Panc1 (cell line): ENCODE measurements around the gene FNDC10. TPM values are rescaled to one million over a fixed set of nuclear protein-coding genes. Genes with fewer than 3 reads are reported as not detected.

Experiments used
- ATAC-seq: fragments of 200-7000 bp; cut with Tn5 transposase; 2 replicates; pipeline ENCODE4 v1.9.1; 2020; ENCODE audit warnings: mild to moderate bottlenecking, moderate library complexity
- BruUV-seq: library from RNA; stranded (reverse); fragments of 400-500 nt; replicated peaks from 2 replicates; lab custom pipeline; 2021; lab: Mats Ljungman, UMichigan
- CTCF ChIA-PET: fragments of 300-600 bp; sonication (Branson Sonifier 250); formaldehyde crosslinking; loops from one replicate; lab custom pipeline; 2022; ENCODE audit warnings: antibody characterized with exemption; lab: Charles Lee
- POLR2A ChIA-PET: fragments of 300-600 bp; sonication (Branson Sonifier 250); formaldehyde crosslinking; loops from one replicate; lab custom pipeline; 2022; ENCODE audit warnings: antibody characterized with exemption; lab: Charles Lee
- DNase-seq: peaks from one replicate; pipeline ENCODE4 v3.0.0-alpha.2; 2010; ENCODE audit warnings: low read depth, low spot score
- H3K27ac ChIP-seq: 2 replicates; pipeline ENCODE4 v1.5.1; 2011; ENCODE audit warnings: mild to moderate bottlenecking, low read length, inconsistent platforms
- H3K27me3 ChIP-seq: fragments of 200-500 bp; sonication (Bioruptor generic); 2 replicates; pipeline ENCODE4 v1.6.0; 2014; ENCODE audit warnings: low read length, inconsistent platforms; ENCODE audit not compliant: control insufficient read depth, insufficient read depth
- H3K36me3 ChIP-seq: fragments of 200-500 bp; sonication (Bioruptor generic); 2 replicates; pipeline ENCODE4 v1.5.1; 2014; ENCODE audit warnings: inconsistent platforms, mild to moderate bottlenecking, low read length, moderate library complexity; ENCODE audit not compliant: control insufficient read depth, insufficient read depth
- H3K4me1 ChIP-seq: 2 replicates; pipeline ENCODE4 v1.5.1; 2011; ENCODE audit warnings: inconsistent platforms, mild to moderate bottlenecking, low read length, moderate library complexity; ENCODE audit not compliant: control insufficient read depth, insufficient read depth
- H3K4me3 ChIP-seq, 2 experiments: 2 replicates each; pipeline ENCODE4 v1.5.1; 2011 to 2012; ENCODE audit warnings: low read depth in 2 of 2, low read length in 2 of 2, mild to moderate bottlenecking in 2 of 2, inconsistent platforms in 1 of 2, moderate library complexity in 1 of 2
- H3K9me3 ChIP-seq: fragments of 200-500 bp; sonication (Bioruptor generic); 2 replicates; pipeline ENCODE4 v1.5.1; 2014; ENCODE audit warnings: low read depth, mild to moderate bottlenecking, inconsistent platforms, low read length, moderate library complexity; ENCODE audit not compliant: control insufficient read depth, insufficient read depth
- POLR2AphosphoS5 ChIP-seq: IDR thresholded peaks from 2 replicates; pipeline ENCODE4 v1.6.1; 2012; ENCODE audit warnings: mild to moderate bottlenecking, low read depth, low read length, moderate library complexity
- SIN3A ChIP-seq: IDR thresholded peaks from 2 replicates; pipeline ENCODE4 v1.6.1; 2012; ENCODE audit warnings: low read depth, mild to moderate bottlenecking, low read length, moderate library complexity, borderline replicate concordance; ENCODE audit not compliant: insufficient read depth
- TCF7L2 ChIP-seq: IDR thresholded peaks from 2 replicates; pipeline ENCODE4 v1.6.1; 2011; ENCODE audit warnings: mild to moderate bottlenecking, low read depth, low read length, inconsistent platforms
- in situ Hi-C: cut with HindIII; loops from 2 replicates; pipeline ENCODE4 v1.10.0; 2016; ENCODE audit warnings: low sequenced_read_pairs, low pct_unique_long_range_greater_than_20kb
- intact Hi-C: fragments of 100-400 bp; cut with micrococcal nuclease; formaldehyde crosslinking; loops from one replicate; pipeline ENCODE4 v1.10.0; 2022; ENCODE audit not compliant: unreplicated experiment
- total RNA-seq: library from RNA; stranded (reverse); gene quantifications from one replicate; pipeline ENCODE4 v1.2.1, GENCODE V29; 2021; ENCODE audit not compliant: unreplicated experiment
- TF ChIP-seq, protein P1 (sequence below): fragments of 450-650 bp; IDR thresholded peaks from 2 replicates; pipeline ENCODE4 v1.5.1; 2017; ENCODE audit warnings: mild to moderate bottlenecking
- TF ChIP-seq, protein P2 (sequence below), 2 experiments: IDR thresholded peaks; 2 replicates each; pipeline ENCODE4 v1.6.1; 2011 to 2012; ENCODE audit warnings: low read depth in 2 of 2, control low read depth in 1 of 2, low read length in 1 of 2, mild to moderate bottlenecking in 1 of 2, moderate library complexity in 1 of 2; ENCODE audit not compliant: insufficient read depth in 1 of 2

FNDC10 gene
- total RNA-seq, 1 experiment from 2014 or later: 16.2 TPM

GRCh38 chr1:1602968-1603506, 3.1 kb upstream of the FNDC10 start:
- in situ Hi-C loops (no loop called here), intact Hi-C loops (no loop called here)
- no peaks in the 10 kb centered on the region for H3K36me3 ChIP-seq
- TF ChIP-seq TCF7L2: no peak
- TF ChIP-seq POLR2AphosphoS5: no peak
- no peak for TF ChIP-seq SIN3A
- TF ChIP-seq, protein P1, sequence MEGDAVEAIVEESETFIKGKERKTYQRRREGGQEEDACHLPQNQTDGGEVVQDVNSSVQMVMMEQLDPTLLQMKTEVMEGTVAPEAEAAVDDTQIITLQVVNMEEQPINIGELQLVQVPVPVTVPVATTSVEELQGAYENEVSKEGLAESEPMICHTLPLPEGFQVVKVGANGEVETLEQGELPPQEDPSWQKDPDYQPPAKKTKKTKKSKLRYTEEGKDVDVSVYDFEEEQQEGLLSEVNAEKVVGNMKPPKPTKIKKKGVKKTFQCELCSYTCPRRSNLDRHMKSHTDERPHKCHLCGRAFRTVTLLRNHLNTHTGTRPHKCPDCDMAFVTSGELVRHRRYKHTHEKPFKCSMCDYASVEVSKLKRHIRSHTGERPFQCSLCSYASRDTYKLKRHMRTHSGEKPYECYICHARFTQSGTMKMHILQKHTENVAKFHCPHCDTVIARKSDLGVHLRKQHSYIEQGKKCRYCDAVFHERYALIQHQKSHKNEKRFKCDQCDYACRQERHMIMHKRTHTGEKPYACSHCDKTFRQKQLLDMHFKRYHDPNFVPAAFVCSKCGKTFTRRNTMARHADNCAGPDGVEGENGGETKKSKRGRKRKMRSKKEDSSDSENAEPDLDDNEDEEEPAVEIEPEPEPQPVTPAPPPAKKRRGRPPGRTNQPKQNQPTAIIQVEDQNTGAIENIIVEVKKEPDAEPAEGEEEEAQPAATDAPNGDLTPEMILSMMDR: no peak
- BruUV-seq: no TSS peak
- no peaks in the 10 kb centered on the region for H3K27me3 ChIP-seq
- CTCF ChIA-PET: no interaction called here
- no peak overlapping the region for H3K27ac ChIP-seq
- DNase-seq (no peak), ATAC-seq (no peak)
- H3K4me1 ChIP-seq: peaks cover 3% of the 10 kb centered on the region; the same call in 1 of the 2 replicates
- POLR2A ChIA-PET: no interaction called here
- H3K9me3 ChIP-seq: no peaks in the 10 kb centered on the region
- H3K4me3 ChIP-seq: no peak overlapping the region

GRCh38 chr1:1602304-1602967, 2.5 kb upstream of the FNDC10 start:
- ChIA-PET CTCF (no interaction called here), POLR2A (no interaction called here)
- H3K9me3 ChIP-seq: no peaks in the 10 kb centered on the region
- no peaks in the 10 kb centered on the region for H3K27me3 ChIP-seq
- in situ Hi-C loops (no loop called here), intact Hi-C loops (no loop called here)
- H3K4me1 ChIP-seq: peaks cover 9% of the 10 kb centered on the region
- TF ChIP-seq SIN3A (no peak), TCF7L2 (no peak), POLR2AphosphoS5 (no peak)
- TF ChIP-seq, protein P2, sequence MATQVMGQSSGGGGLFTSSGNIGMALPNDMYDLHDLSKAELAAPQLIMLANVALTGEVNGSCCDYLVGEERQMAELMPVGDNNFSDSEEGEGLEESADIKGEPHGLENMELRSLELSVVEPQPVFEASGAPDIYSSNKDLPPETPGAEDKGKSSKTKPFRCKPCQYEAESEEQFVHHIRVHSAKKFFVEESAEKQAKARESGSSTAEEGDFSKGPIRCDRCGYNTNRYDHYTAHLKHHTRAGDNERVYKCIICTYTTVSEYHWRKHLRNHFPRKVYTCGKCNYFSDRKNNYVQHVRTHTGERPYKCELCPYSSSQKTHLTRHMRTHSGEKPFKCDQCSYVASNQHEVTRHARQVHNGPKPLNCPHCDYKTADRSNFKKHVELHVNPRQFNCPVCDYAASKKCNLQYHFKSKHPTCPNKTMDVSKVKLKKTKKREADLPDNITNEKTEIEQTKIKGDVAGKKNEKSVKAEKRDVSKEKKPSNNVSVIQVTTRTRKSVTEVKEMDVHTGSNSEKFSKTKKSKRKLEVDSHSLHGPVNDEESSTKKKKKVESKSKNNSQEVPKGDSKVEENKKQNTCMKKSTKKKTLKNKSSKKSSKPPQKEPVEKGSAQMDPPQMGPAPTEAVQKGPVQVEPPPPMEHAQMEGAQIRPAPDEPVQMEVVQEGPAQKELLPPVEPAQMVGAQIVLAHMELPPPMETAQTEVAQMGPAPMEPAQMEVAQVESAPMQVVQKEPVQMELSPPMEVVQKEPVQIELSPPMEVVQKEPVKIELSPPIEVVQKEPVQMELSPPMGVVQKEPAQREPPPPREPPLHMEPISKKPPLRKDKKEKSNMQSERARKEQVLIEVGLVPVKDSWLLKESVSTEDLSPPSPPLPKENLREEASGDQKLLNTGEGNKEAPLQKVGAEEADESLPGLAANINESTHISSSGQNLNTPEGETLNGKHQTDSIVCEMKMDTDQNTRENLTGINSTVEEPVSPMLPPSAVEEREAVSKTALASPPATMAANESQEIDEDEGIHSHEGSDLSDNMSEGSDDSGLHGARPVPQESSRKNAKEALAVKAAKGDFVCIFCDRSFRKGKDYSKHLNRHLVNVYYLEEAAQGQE (IDR thresholded peaks at IDR 0.05; ENCODE audit: insufficient read depth in 1 of 2, low read depth in 2 of 2, low read length in 1 of 2): no peak
- TF ChIP-seq, protein P1: no peak
- DNase-seq (no peak), ATAC-seq (no peak)
- H3K4me3 ChIP-seq: no peak overlapping the region
- BruUV-seq: no TSS peak
- H3K27ac ChIP-seq: no peak overlapping the region
- no peaks in the 10 kb centered on the region for H3K36me3 ChIP-seq
